K562 (cell line): ENCODE results near the gene EIF4G2. TPM values are rescaled to one million over a fixed set of nuclear protein-coding genes. Genes with fewer than 3 reads are reported as not detected.
A peak's percentile ranks its signal among the peaks of the same experiment; 100 is the strongest.

ENCODE experiments used
- CBX1 ChIP-seq: sonication (generic); IDR thresholded peaks from 2 replicates; pipeline ENCODE4 v1.6.1; 2016; ENCODE audit warnings: antibody characterized with exemption, low read depth, mild to moderate bottlenecking
- ELF4 ChIP-seq: fragments of 450-650 bp; formaldehyde crosslinking; IDR thresholded peaks from 2 replicates; pipeline ENCODE4 v1.4.0; 2022; ENCODE audit warnings: missing genetic modification characterization
- ESRRB ChIP-seq: fragments of 250-450 bp; sonication (Bioruptor Pico); IDR thresholded peaks from 2 replicates; pipeline ENCODE4 v1.5.0; 2020; ENCODE audit warnings: mild to moderate bottlenecking, moderate library complexity, borderline replicate concordance
- MCM2 ChIP-seq: fragments of 450-650 bp; IDR thresholded peaks from 2 replicates; pipeline ENCODE4 v1.6.1; 2017; ENCODE audit warnings: low read depth, mild to moderate bottlenecking
- MCM5 ChIP-seq: fragments of 450-650 bp; IDR thresholded peaks from 2 replicates; pipeline ENCODE4 v1.6.1; 2016; ENCODE audit warnings: low read depth
- NR1H2 ChIP-seq: sonication (generic); formaldehyde crosslinking; IDR thresholded peaks from 2 replicates; pipeline ENCODE4 v1.4.0; 2020; ENCODE audit warnings: mild to moderate bottlenecking, missing genetic modification reagents
- PPARD ChIP-seq: fragments of 250-450 bp; sonication (Bioruptor Pico); IDR thresholded peaks from 2 replicates; pipeline ENCODE4 v1.8.0; 2022; ENCODE audit warnings: inconsistent platforms, mild to moderate bottlenecking, moderate library complexity
- TEAD2 ChIP-seq: fragments of 450-650 bp; IDR thresholded peaks from 2 replicates; pipeline ENCODE4 v1.6.1; 2016; ENCODE audit warnings: missing genetic modification characterization, control low read depth, missing compliant biosample characterization
- TFAP4 ChIP-seq: sonication (generic); formaldehyde crosslinking; IDR thresholded peaks from 2 replicates; pipeline ENCODE4 v1.8.0; 2022; ENCODE audit warnings: missing genetic modification reagents, mild to moderate bottlenecking, moderate library complexity, borderline replicate concordance
- ZNF324 ChIP-seq: fragments of 250-450 bp; sonication (Bioruptor Pico); IDR thresholded peaks from 2 replicates; pipeline ENCODE4 v1.4.0; 2020; ENCODE audit warnings: mild to moderate bottlenecking
- ZNF354B ChIP-seq: fragments of 250-450 bp; sonication (Bioruptor Pico); IDR thresholded peaks from 2 replicates; pipeline ENCODE4 v1.4.0; 2020
- polyA plus RNA-seq, 8 experiments: library from polyadenylated mRNA; depleted of rRNA in 4 of 8; stranded (reverse) in 5 of 8; unstranded in 3 of 8; fragments of >200 nt; fragmentation: Nextera tagmentation in 2 of 8; fragmentation: Illumina TruSeq in 1 of 8; extraction: Ambion mirVana in 2 of 8; extraction: Trizol in 1 of 8; gene quantifications; 2 replicates each; pipeline versions ENCODE4 v1.2.1 to v1.2.3, GENCODE V29; 2011 to 2014; ENCODE audit warnings: inconsistent platforms in 1 of 8, missing spikeins in 1 of 8
- total RNA-seq, 7 experiments: library from RNA; depleted of rRNA in 6 of 7; stranded (reverse); fragments of >200 nt in 6 of 7; fragmentation: Illumina TruSeq in 2 of 7; extraction: Trizol in 2 of 7; gene quantifications; 2 replicates each; pipeline versions ENCODE4 v1.2.1 to v1.2.3, GENCODE V29; 2011 to 2021; ENCODE audit warnings: low replicate concordance in 1 of 7
- TF ChIP-seq, protein P1 (sequence below): sonication (generic); formaldehyde crosslinking; IDR thresholded peaks from 2 replicates; pipeline ENCODE4 v1.8.0; 2022; ENCODE audit warnings: mild to moderate bottlenecking, low read depth, missing genetic modification reagents
- TF ChIP-seq, protein P2 (sequence below): fragments of 450-650 bp; IDR thresholded peaks from 2 replicates; pipeline ENCODE4 v1.6.1; 2016
- TF ChIP-seq, protein P3 (sequence below): fragments of 450-650 bp; IDR thresholded peaks from 2 replicates; pipeline ENCODE4 v1.6.1; 2016; ENCODE audit warnings: mild to moderate bottlenecking, moderate library complexity

Gene EIF4G2
- total and polyA plus RNA-seq, 9 of the 15 experiments (the other 6 are each of a cell fraction or from before 2014, with no cell fraction given) = 206 to 790 (median 646) TPM

GRCh38 chr11:10750838-10751580, 57.7 kb downstream of the EIF4G2 start, which contains the start of gene CTR9 (continued):
- TF ChIP-seq MCM5 (no peak), CBX1 (peak; percentile 78), ZNF324 (CRISPR knock-in tag) (peak; percentile 28; the same call in 1 of the 2 replicates), NR1H2 (CRISPR knock-in tag) (no peak), MCM2 (no peak), PPARD (no peak), TFAP4 (peak; percentile 94), ZNF354B (CRISPR knock-in tag) (no peak), ESRRB (CRISPR knock-in tag) (no peak), TEAD2 (tag) (no peak), ELF4 (CRISPR knock-in tag) (no peak)
- TF ChIP-seq, protein P1, sequence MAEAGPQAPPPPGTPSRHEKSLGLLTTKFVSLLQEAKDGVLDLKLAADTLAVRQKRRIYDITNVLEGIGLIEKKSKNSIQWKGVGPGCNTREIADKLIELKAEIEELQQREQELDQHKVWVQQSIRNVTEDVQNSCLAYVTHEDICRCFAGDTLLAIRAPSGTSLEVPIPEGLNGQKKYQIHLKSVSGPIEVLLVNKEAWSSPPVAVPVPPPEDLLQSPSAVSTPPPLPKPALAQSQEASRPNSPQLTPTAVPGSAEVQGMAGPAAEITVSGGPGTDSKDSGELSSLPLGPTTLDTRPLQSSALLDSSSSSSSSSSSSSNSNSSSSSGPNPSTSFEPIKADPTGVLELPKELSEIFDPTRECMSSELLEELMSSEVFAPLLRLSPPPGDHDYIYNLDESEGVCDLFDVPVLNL (CRISPR knock-in tag) = no peak
- TF ChIP-seq, protein P2, sequence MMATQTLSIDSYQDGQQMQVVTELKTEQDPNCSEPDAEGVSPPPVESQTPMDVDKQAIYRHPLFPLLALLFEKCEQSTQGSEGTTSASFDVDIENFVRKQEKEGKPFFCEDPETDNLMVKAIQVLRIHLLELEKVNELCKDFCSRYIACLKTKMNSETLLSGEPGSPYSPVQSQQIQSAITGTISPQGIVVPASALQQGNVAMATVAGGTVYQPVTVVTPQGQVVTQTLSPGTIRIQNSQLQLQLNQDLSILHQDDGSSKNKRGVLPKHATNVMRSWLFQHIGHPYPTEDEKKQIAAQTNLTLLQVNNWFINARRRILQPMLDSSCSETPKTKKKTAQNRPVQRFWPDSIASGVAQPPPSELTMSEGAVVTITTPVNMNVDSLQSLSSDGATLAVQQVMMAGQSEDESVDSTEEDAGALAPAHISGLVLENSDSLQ = peak; percentile 95
- TF ChIP-seq, protein P3, sequence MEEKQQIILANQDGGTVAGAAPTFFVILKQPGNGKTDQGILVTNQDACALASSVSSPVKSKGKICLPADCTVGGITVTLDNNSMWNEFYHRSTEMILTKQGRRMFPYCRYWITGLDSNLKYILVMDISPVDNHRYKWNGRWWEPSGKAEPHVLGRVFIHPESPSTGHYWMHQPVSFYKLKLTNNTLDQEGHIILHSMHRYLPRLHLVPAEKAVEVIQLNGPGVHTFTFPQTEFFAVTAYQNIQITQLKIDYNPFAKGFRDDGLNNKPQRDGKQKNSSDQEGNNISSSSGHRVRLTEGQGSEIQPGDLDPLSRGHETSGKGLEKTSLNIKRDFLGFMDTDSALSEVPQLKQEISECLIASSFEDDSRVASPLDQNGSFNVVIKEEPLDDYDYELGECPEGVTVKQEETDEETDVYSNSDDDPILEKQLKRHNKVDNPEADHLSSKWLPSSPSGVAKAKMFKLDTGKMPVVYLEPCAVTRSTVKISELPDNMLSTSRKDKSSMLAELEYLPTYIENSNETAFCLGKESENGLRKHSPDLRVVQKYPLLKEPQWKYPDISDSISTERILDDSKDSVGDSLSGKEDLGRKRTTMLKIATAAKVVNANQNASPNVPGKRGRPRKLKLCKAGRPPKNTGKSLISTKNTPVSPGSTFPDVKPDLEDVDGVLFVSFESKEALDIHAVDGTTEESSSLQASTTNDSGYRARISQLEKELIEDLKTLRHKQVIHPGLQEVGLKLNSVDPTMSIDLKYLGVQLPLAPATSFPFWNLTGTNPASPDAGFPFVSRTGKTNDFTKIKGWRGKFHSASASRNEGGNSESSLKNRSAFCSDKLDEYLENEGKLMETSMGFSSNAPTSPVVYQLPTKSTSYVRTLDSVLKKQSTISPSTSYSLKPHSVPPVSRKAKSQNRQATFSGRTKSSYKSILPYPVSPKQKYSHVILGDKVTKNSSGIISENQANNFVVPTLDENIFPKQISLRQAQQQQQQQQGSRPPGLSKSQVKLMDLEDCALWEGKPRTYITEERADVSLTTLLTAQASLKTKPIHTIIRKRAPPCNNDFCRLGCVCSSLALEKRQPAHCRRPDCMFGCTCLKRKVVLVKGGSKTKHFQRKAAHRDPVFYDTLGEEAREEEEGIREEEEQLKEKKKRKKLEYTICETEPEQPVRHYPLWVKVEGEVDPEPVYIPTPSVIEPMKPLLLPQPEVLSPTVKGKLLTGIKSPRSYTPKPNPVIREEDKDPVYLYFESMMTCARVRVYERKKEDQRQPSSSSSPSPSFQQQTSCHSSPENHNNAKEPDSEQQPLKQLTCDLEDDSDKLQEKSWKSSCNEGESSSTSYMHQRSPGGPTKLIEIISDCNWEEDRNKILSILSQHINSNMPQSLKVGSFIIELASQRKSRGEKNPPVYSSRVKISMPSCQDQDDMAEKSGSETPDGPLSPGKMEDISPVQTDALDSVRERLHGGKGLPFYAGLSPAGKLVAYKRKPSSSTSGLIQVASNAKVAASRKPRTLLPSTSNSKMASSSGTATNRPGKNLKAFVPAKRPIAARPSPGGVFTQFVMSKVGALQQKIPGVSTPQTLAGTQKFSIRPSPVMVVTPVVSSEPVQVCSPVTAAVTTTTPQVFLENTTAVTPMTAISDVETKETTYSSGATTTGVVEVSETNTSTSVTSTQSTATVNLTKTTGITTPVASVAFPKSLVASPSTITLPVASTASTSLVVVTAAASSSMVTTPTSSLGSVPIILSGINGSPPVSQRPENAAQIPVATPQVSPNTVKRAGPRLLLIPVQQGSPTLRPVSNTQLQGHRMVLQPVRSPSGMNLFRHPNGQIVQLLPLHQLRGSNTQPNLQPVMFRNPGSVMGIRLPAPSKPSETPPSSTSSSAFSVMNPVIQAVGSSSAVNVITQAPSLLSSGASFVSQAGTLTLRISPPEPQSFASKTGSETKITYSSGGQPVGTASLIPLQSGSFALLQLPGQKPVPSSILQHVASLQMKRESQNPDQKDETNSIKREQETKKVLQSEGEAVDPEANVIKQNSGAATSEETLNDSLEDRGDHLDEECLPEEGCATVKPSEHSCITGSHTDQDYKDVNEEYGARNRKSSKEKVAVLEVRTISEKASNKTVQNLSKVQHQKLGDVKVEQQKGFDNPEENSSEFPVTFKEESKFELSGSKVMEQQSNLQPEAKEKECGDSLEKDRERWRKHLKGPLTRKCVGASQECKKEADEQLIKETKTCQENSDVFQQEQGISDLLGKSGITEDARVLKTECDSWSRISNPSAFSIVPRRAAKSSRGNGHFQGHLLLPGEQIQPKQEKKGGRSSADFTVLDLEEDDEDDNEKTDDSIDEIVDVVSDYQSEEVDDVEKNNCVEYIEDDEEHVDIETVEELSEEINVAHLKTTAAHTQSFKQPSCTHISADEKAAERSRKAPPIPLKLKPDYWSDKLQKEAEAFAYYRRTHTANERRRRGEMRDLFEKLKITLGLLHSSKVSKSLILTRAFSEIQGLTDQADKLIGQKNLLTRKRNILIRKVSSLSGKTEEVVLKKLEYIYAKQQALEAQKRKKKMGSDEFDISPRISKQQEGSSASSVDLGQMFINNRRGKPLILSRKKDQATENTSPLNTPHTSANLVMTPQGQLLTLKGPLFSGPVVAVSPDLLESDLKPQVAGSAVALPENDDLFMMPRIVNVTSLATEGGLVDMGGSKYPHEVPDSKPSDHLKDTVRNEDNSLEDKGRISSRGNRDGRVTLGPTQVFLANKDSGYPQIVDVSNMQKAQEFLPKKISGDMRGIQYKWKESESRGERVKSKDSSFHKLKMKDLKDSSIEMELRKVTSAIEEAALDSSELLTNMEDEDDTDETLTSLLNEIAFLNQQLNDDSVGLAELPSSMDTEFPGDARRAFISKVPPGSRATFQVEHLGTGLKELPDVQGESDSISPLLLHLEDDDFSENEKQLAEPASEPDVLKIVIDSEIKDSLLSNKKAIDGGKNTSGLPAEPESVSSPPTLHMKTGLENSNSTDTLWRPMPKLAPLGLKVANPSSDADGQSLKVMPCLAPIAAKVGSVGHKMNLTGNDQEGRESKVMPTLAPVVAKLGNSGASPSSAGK = peak; percentile 89
